ENCODE measurements around the gene NDUFS8. TPM values are rescaled to one million over a fixed set of nuclear protein-coding genes. Genes with fewer than 3 reads are reported as not detected.

NDUFS8 gene
- total and polyA plus RNA-seq, 4 donors, result 61.2 to 148 (median 106) TPM

DNA sequence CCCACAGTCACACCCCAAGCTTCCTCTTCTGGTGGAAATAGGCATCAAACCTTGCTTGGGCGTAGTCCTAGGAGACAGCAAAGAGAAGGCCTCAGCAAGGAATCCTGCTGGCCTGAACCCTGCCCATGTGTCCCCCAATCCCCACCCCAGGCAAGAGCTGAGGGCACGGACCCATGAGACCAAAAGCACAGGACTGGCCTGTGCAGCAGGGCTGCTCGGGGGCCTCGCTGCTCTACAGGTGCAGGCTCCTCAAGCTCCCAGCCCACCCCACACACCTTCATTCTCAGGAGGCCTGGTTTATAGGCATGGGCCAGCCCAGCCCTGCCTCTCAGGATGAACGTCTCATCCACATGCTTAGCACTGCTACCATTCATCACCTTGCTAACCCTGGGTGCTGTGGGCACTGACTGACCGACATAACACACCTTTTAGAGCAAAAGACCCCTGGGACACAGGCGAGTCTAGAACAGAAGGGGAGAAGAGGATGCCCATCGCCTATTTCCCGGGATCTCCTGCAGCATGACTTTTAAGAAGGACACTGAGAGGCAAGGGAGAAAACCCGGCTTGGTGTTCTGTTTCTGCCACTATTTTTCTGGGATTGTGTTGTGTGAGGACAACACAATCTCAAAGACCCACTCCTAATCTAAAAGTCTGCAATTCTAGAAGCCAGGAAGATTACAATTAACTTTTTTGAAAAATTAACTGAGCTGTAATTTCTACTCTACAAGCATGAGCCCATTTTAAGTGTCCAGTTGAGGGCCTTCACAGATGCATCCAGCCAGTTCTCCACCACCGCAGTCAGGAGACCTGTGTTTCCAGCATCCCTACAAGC, 23.7 kb downstream of the NDUFS8 start:
- WGBS, result 97% methylated on average over 11 of the region's 11 CpGs

More for the DNA sequence above, 23.7 kb downstream of the NDUFS8 start:
- H3K27me3 ChIP-seq (ENCODE audit: control insufficient read depth in 4 of 4, insufficient read depth in 4 of 4, low read length in 3 of 4), result no peaks in the 10 kb centered on the region
- no peak overlapping the region for H3K9ac ChIP-seq (ENCODE audit: low read depth in 1 of 2, low read length in 2 of 2)
- DNase-seq (ENCODE audit: low spot score), result no peak
- H3K36me3 ChIP-seq (ENCODE audit: control insufficient read depth in 4 of 4, insufficient read depth in 3 of 4, low read depth in 1 of 4, low read length in 3 of 4), result peaks cover 9 to 44% (median 20%) of the 10 kb centered on the region in 4 donors
- H3K4me3 ChIP-seq (ENCODE audit: low read depth in 1 of 3, low read length in 3 of 3), result no peak overlapping the region
- H3K27ac ChIP-seq (ENCODE audit: low read depth in 1 of 2, low read length in 2 of 2), result no peak overlapping the region
- no peaks in the 10 kb centered on the region for H3K4me1 ChIP-seq (ENCODE audit: control insufficient read depth in 4 of 4, insufficient read depth in 4 of 4, low read length in 3 of 4)
- no peaks in the 10 kb centered on the region for H3K9me3 ChIP-seq (ENCODE audit: control insufficient read depth in 4 of 4, low read length in 3 of 4)
- TF ChIP-seq SP1 (IDR thresholded peaks at IDR 0.05), result no peak
- no peak for TF ChIP-seq HNF4G (IDR thresholded peaks at IDR 0.05)
- TF ChIP-seq HNF4A (conservative IDR thresholded peaks at IDR 0.05), result no peak
- TF ChIP-seq, protein P1, sequence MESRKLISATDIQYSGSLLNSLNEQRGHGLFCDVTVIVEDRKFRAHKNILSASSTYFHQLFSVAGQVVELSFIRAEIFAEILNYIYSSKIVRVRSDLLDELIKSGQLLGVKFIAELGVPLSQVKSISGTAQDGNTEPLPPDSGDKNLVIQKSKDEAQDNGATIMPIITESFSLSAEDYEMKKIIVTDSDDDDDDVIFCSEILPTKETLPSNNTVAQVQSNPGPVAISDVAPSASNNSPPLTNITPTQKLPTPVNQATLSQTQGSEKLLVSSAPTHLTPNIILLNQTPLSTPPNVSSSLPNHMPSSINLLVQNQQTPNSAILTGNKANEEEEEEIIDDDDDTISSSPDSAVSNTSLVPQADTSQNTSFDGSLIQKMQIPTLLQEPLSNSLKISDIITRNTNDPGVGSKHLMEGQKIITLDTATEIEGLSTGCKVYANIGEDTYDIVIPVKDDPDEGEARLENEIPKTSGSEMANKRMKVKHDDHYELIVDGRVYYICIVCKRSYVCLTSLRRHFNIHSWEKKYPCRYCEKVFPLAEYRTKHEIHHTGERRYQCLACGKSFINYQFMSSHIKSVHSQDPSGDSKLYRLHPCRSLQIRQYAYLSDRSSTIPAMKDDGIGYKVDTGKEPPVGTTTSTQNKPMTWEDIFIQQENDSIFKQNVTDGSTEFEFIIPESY (IDR thresholded peaks at IDR 0.05), result no peak
- TF ChIP-seq, protein P2, sequence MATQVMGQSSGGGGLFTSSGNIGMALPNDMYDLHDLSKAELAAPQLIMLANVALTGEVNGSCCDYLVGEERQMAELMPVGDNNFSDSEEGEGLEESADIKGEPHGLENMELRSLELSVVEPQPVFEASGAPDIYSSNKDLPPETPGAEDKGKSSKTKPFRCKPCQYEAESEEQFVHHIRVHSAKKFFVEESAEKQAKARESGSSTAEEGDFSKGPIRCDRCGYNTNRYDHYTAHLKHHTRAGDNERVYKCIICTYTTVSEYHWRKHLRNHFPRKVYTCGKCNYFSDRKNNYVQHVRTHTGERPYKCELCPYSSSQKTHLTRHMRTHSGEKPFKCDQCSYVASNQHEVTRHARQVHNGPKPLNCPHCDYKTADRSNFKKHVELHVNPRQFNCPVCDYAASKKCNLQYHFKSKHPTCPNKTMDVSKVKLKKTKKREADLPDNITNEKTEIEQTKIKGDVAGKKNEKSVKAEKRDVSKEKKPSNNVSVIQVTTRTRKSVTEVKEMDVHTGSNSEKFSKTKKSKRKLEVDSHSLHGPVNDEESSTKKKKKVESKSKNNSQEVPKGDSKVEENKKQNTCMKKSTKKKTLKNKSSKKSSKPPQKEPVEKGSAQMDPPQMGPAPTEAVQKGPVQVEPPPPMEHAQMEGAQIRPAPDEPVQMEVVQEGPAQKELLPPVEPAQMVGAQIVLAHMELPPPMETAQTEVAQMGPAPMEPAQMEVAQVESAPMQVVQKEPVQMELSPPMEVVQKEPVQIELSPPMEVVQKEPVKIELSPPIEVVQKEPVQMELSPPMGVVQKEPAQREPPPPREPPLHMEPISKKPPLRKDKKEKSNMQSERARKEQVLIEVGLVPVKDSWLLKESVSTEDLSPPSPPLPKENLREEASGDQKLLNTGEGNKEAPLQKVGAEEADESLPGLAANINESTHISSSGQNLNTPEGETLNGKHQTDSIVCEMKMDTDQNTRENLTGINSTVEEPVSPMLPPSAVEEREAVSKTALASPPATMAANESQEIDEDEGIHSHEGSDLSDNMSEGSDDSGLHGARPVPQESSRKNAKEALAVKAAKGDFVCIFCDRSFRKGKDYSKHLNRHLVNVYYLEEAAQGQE (IDR thresholded peaks at IDR 0.05), result no peak
- no peak for TF ChIP-seq RAD21 (IDR thresholded peaks at IDR 0.05)
- TF ChIP-seq, protein P3, sequence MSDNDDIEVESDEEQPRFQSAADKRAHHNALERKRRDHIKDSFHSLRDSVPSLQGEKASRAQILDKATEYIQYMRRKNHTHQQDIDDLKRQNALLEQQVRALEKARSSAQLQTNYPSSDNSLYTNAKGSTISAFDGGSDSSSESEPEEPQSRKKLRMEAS (IDR thresholded peaks at IDR 0.05), result no peak
- TF ChIP-seq JUND (IDR thresholded peaks at IDR 0.05), result no peak
- TF ChIP-seq FOXA1 (IDR thresholded peaks at IDR 0.05), result no peak
- no peak for TF ChIP-seq RXRA (IDR thresholded peaks at IDR 0.05)
- TF ChIP-seq EGR1 (IDR thresholded peaks at IDR 0.05; ENCODE audit: low read depth in 2 of 2), result no peak
- TF ChIP-seq TAF1 (conservative IDR thresholded peaks at IDR 0.05), result no peak
- TF ChIP-seq, protein P4, sequence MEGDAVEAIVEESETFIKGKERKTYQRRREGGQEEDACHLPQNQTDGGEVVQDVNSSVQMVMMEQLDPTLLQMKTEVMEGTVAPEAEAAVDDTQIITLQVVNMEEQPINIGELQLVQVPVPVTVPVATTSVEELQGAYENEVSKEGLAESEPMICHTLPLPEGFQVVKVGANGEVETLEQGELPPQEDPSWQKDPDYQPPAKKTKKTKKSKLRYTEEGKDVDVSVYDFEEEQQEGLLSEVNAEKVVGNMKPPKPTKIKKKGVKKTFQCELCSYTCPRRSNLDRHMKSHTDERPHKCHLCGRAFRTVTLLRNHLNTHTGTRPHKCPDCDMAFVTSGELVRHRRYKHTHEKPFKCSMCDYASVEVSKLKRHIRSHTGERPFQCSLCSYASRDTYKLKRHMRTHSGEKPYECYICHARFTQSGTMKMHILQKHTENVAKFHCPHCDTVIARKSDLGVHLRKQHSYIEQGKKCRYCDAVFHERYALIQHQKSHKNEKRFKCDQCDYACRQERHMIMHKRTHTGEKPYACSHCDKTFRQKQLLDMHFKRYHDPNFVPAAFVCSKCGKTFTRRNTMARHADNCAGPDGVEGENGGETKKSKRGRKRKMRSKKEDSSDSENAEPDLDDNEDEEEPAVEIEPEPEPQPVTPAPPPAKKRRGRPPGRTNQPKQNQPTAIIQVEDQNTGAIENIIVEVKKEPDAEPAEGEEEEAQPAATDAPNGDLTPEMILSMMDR (IDR thresholded peaks at IDR 0.05; ENCODE audit: low read depth, low read length, missing input control), result no peak
- no peak for TF ChIP-seq NR2F2 (IDR thresholded peaks at IDR 0.05)
- TF ChIP-seq FOXA2 (IDR thresholded peaks at IDR 0.05), result no peak

All from liver (tissue), 9 donors.